Measurements from ENCODE around the gene MLH1. TPM values are rescaled to one million over a fixed set of nuclear protein-coding genes. Genes with fewer than 3 reads are reported as not detected.

The MLH1 gene
- total RNA-seq, 4 donors from 2014 or later, result 28.8 to 57.2 (median 40.9) TPM

- WGBS, 2 donors, result 94 to 96% methylated on average over 8 of the region's 8 CpGs
- H3K27me3 ChIP-seq, result no peaks in the 10 kb centered on the region
- no peak overlapping the region for H3K4me3 ChIP-seq
- peaks cover 2 to 98% (median 20%) of the 10 kb centered on the region in 3 donors for H3K36me3 ChIP-seq
- no peak overlapping the region for H3K27ac ChIP-seq
- H3K4me1 ChIP-seq, result no peaks in the 10 kb centered on the region
- no peaks in the 10 kb centered on the region for H3K9me3 ChIP-seq
- no peak for DNase-seq (ENCODE audit: low spot score in 2 of 2)
- TF ChIP-seq POLR2A (IDR thresholded peaks at IDR 0.05) (no peak), CTCF (IDR thresholded peaks at IDR 0.05) (no peak), EP300 (IDR thresholded peaks at IDR 0.05) (no peak)
Observed at GRCh38 chr3:37016903-37017302, 23.6 kb downstream of the MLH1 start.

GRCh38 chr3:37017683-37018082, 24.4 kb downstream of the MLH1 start:
- Histone ChIP-seq H3K36me3 (peaks cover 2 to 98% (median 20%) of the 10 kb centered on the region in 3 donors), H3K9me3 (no peaks in the 10 kb centered on the region), H3K27ac (no peak overlapping the region), H3K4me1 (no peaks in the 10 kb centered on the region), H3K4me3 (no peak overlapping the region), H3K27me3 (no peaks in the 10 kb centered on the region)
- TF ChIP-seq EP300 (IDR thresholded peaks at IDR 0.05), result no peak
- no peak for TF ChIP-seq CTCF (IDR thresholded peaks at IDR 0.05)
- no peak for TF ChIP-seq POLR2A (IDR thresholded peaks at IDR 0.05)
- WGBS, 2 donors, result 95 to 97% methylated on average over 3 of the region's 3 CpGs
- no peak for DNase-seq (ENCODE audit: low spot score in 2 of 2)

GRCh38 chr3:37024092-37024491, 30.8 kb downstream of the MLH1 start:
- Histone ChIP-seq H3K9me3 (no peaks in the 10 kb centered on the region), H3K4me3 (no peak overlapping the region), H3K36me3 (peaks cover 0 to 99% (median 15%) of the 10 kb centered on the region in 3 donors), H3K4me1 (no peaks in the 10 kb centered on the region), H3K27me3 (no peaks in the 10 kb centered on the region), H3K27ac (no peak overlapping the region)
- TF ChIP-seq POLR2A (IDR thresholded peaks at IDR 0.05), result no peak
- TF ChIP-seq CTCF (IDR thresholded peaks at IDR 0.05), result peak in 2 of 5 experiments; percentile 18 to 31
- 93 to 94% methylated on average over 2 of the region's 2 CpGs for WGBS, 2 donors
- DNase-seq (ENCODE audit: low spot score in 2 of 2), result no peak

GRCh38 chr3:37024820-37025405, 31.6 kb downstream of the MLH1 start:
- Histone ChIP-seq H3K27ac (no peak overlapping the region), H3K36me3 (peaks cover 0 to 99% (median 15%) of the 10 kb centered on the region in 3 donors), H3K27me3 (no peaks in the 10 kb centered on the region), H3K9me3 (no peaks in the 10 kb centered on the region), H3K4me3 (no peak overlapping the region), H3K4me1 (peaks cover 0 to 2% (median 0%) of the 10 kb centered on the region in 4 donors)
- TF ChIP-seq CTCF (IDR thresholded peaks at IDR 0.05) (no peak), EP300 (IDR thresholded peaks at IDR 0.05) (no peak), POLR2A (IDR thresholded peaks at IDR 0.05) (no peak)
- no peak for DNase-seq (ENCODE audit: low spot score in 2 of 2)
- WGBS, 2 donors, result 89 to 90% methylated on average over 3 of the region's 3 CpGs

- TF ChIP-seq CTCF (IDR thresholded peaks at IDR 0.05) (no peak), POLR2A (IDR thresholded peaks at IDR 0.05) (no peak), EP300 (IDR thresholded peaks at IDR 0.05) (no peak)
- 90 to 97% methylated on average over 3 of the region's 3 CpGs for WGBS, 2 donors
- no peak for DNase-seq (ENCODE audit: low spot score in 2 of 2)
- Histone ChIP-seq H3K27me3 (no peaks in the 10 kb centered on the region), H3K9me3 (no peaks in the 10 kb centered on the region), H3K4me1 (peaks cover 0 to 10% (median 0%) of the 10 kb centered on the region in 4 donors), H3K36me3 (peaks cover 0 to 97% (median 7%) of the 10 kb centered on the region in 3 donors), H3K4me3 (no peak overlapping the region), H3K27ac (no peak overlapping the region)
Observed at GRCh38 chr3:37025561-37026335, 32.4 kb downstream of the MLH1 start.

Data from tibial nerve (tissue), 4 donors.